Endothelial cell of umbilical vein (primary cell): ENCODE measurements around the gene TRDN. TPM values are rescaled to one million over a fixed set of nuclear protein-coding genes. Genes with fewer than 3 reads are reported as not detected.

ENCODE experiments used
- BruUV-seq: library from RNA; stranded (reverse); fragments of 400-500 nt; replicated peaks from 2 replicates; lab custom pipeline; 2021; lab: Mats Ljungman, UMichigan
- CTCF ChIA-PET: fragments of 300-600, 350-600 bp; sonication (Branson Sonifier 250); formaldehyde crosslinking; loops from one replicate; lab custom pipeline; 2021; ENCODE audit warnings: antibody characterized with exemption, inconsistent platforms; lab: Charles Lee
- POLR2A ChIA-PET: fragments of 300-600, 350-600 bp; sonication (Branson Sonifier 250); formaldehyde crosslinking; loops from one replicate; lab custom pipeline; 2021; ENCODE audit warnings: antibody characterized with exemption, inconsistent platforms; lab: Charles Lee
- DNase-seq: peaks from one replicate; pipeline ENCODE4 v3.0.0-alpha.2; 2011; ENCODE audit warnings: low read depth, low spot score
- FAIRE-seq: peaks from 2 replicates; lab custom pipeline; 2011; peaks lifted over from hg19 to GRCh38; lab: Jason Lieb, UNC
- H2AFZ ChIP-seq: 2 replicates; pipeline ENCODE4 v1.6.0; 2012; ENCODE audit warnings: low read depth, low read length, control low read depth, inconsistent platforms
- H3K27ac ChIP-seq: 2 replicates; pipeline ENCODE4 v1.5.1; 2011; ENCODE audit warnings: low read depth, mild to moderate bottlenecking, control low read depth, low read length, moderate library complexity; ENCODE audit not compliant: insufficient read depth
- H3K27me3 ChIP-seq, 2 experiments: 2 replicates each; pipeline versions ENCODE4 v1.6.0 to v1.6.1; 2011; ENCODE audit warnings: low read length in 2 of 2, mixed read lengths in 1 of 2; ENCODE audit not compliant: control insufficient read depth in 2 of 2, insufficient read depth in 2 of 2
- H3K36me3 ChIP-seq, 2 experiments: 2 replicates in 1 of 2; 3 replicates in 1 of 2; pipeline ENCODE4 v1.5.1; 2011; ENCODE audit warnings: low read length in 2 of 2, mild to moderate bottlenecking in 1 of 2, moderate library complexity in 1 of 2; ENCODE audit not compliant: control insufficient read depth in 2 of 2, insufficient read depth in 2 of 2; ENCODE audit errors: extremely low read depth in 1 of 2
- H3K4me1 ChIP-seq: 3 replicates; pipeline ENCODE4 v1.5.1; 2011; ENCODE audit warnings: mild to moderate bottlenecking, low read length; ENCODE audit not compliant: control insufficient read depth, insufficient read depth; ENCODE audit errors: extremely low read depth
- H3K4me2 ChIP-seq: 2 replicates; pipeline ENCODE4 v1.6.1; 2011; ENCODE audit warnings: low read length, control low read depth, mixed read lengths; ENCODE audit not compliant: insufficient read depth
- H3K4me3 ChIP-seq, 3 experiments: fragments of 200-600 bp in 1 of 3; sonication (generic), shearing (Covaris generic) in 1 of 3; replicated peaks in 1 of 3; 2 replicates each; pipeline ENCODE4 v1.5.1; 2011 to 2016; ENCODE audit warnings: control low read depth in 3 of 3, low read length in 3 of 3, mild to moderate bottlenecking in 2 of 3, inconsistent platforms in 1 of 3, low read depth in 1 of 3, moderate library complexity in 1 of 3; ENCODE audit not compliant: insufficient read depth in 1 of 3
- H3K79me2 ChIP-seq: 2 replicates; pipeline ENCODE4 v1.6.0; 2012; ENCODE audit warnings: low read length, inconsistent platforms; ENCODE audit not compliant: control insufficient read depth, insufficient read depth
- H3K9ac ChIP-seq: replicated peaks from 2 replicates; pipeline ENCODE3; 2011; ENCODE audit warnings: low read length, control low read depth; ENCODE audit not compliant: insufficient read depth; ENCODE audit errors: extremely low read depth
- H3K9me1 ChIP-seq: replicated peaks from 3 replicates; pipeline ENCODE4 v1.6.0; 2011; ENCODE audit warnings: mild to moderate bottlenecking, low read length; ENCODE audit not compliant: control insufficient read depth, insufficient read depth; ENCODE audit errors: extremely low read depth
- H3K9me3 ChIP-seq: replicated peaks from 2 replicates; pipeline ENCODE4 v1.5.1; 2012; ENCODE audit warnings: low read length, inconsistent platforms; ENCODE audit not compliant: control insufficient read depth, insufficient read depth
- H4K20me1 ChIP-seq: replicated peaks from 2 replicates; pipeline ENCODE3; 2011; ENCODE audit warnings: mild to moderate bottlenecking, low read length; ENCODE audit not compliant: control insufficient read depth, insufficient read depth; ENCODE audit errors: extremely low read depth
- EZH2 ChIP-seq: IDR thresholded peaks from 2 replicates; pipeline ENCODE4 v1.6.1; 2012; ENCODE audit warnings: borderline replicate concordance, low read depth, mild to moderate bottlenecking, moderate library complexity, low read length, inconsistent platforms; ENCODE audit not compliant: severe bottlenecking
- FOS ChIP-seq: IDR thresholded peaks from 2 replicates; pipeline ENCODE4 v1.6.1; 2011; ENCODE audit warnings: mild to moderate bottlenecking, low read length, moderate library complexity, borderline replicate concordance; ENCODE audit not compliant: insufficient read depth
- GATA2 ChIP-seq: IDR thresholded peaks from 2 replicates; pipeline ENCODE4 v1.7.0; 2011; ENCODE audit warnings: low read depth, mild to moderate bottlenecking, moderate library complexity, mixed read lengths, low read length; ENCODE audit not compliant: insufficient read length, insufficient read depth
- JUN ChIP-seq: IDR thresholded peaks from 2 replicates; pipeline ENCODE4 v1.6.1; 2011; ENCODE audit warnings: borderline replicate concordance, low read depth; ENCODE audit not compliant: insufficient read length, insufficient read depth
- MAX ChIP-seq: IDR thresholded peaks from 2 replicates; pipeline ENCODE4 v1.6.1; 2011; ENCODE audit not compliant: insufficient read depth, insufficient read length
- MYC ChIP-seq: IDR thresholded peaks from one replicate; pipeline ENCODE4 v1.6.1; 2011; ENCODE audit warnings: mild to moderate bottlenecking, low read depth, low read length
- POLR2A ChIP-seq: IDR thresholded peaks from 2 replicates; pipeline ENCODE4 v1.6.1; 2012; ENCODE audit warnings: low read depth, mild to moderate bottlenecking, control low read depth, low read length
- POLR2AphosphoS5 ChIP-seq: IDR thresholded peaks from 2 replicates; pipeline ENCODE4 v1.6.1; 2012; ENCODE audit warnings: low read depth, mild to moderate bottlenecking, control low read depth, low read length, moderate library complexity; ENCODE audit not compliant: insufficient read depth
- dilution Hi-C: fragments of 300-500 bp; cut with MboI; formaldehyde crosslinking; loops from one replicate; pipeline ENCODE4 v1.15.0; 2019; ENCODE audit warnings: low sequenced_read_pairs; ENCODE audit not compliant: extremely low pct_ligation_motif_present
- intact Hi-C: fragments of 100-400 bp; cut with micrococcal nuclease; formaldehyde crosslinking; loops from one replicate; pipeline ENCODE4 v1.10.0; 2022
- polyA plus RNA-seq, 4 experiments: library from polyadenylated mRNA; depleted of rRNA in 3 of 4; stranded (reverse) in 3 of 4; unstranded in 1 of 4; fragments of >200 nt; gene quantifications; 2 replicates each; pipeline versions ENCODE4 v1.2.1 to v1.2.3, GENCODE V29; 2011 to 2012; ENCODE audit warnings: missing spikeins in 1 of 4
- total RNA-seq: library from RNA; stranded (reverse); gene quantifications from 2 replicates; pipeline ENCODE4 v1.2.3, GENCODE V29; 2021
- TF ChIP-seq, protein P1 (sequence below), 2 donors: IDR thresholded peaks; 1 replicate in 1 of 2; 2 replicates in 1 of 2; pipeline ENCODE4 v1.5.1; 2011; ENCODE audit warnings: low read length in 2 of 2, mild to moderate bottlenecking in 2 of 2, moderate library complexity in 2 of 2, control low read depth in 1 of 2, inconsistent platforms in 1 of 2, low read depth in 1 of 2; ENCODE audit not compliant: insufficient read depth in 1 of 2; ENCODE audit errors: extremely low read depth in 1 of 2

The TRDN gene
- total and polyA plus RNA-seq, 2 donors (not counting 3 experiments of a cell fraction or from before 2014, with no cell fraction given): not detected

- no TSS peak for BruUV-seq
- intact Hi-C loops (no loop called here), dilution Hi-C loops (no loop called here)
- DNase-seq: no peak
- Histone ChIP-seq H2AFZ (no peak overlapping the region), H3K4me3 (no peak overlapping the region), H3K4me2 (no peak overlapping the region), H3K9ac (no peak overlapping the region), H3K79me2 (no peaks in the 10 kb centered on the region), H3K9me3 (no peaks in the 10 kb centered on the region), H3K36me3 (no peaks in the 10 kb centered on the region), H3K4me1 (no peaks in the 10 kb centered on the region), H3K9me1 (no peaks in the 10 kb centered on the region), H4K20me1 (no peaks in the 10 kb centered on the region), H3K27ac (no peak overlapping the region), H3K27me3 (no peaks in the 10 kb centered on the region)
- TF ChIP-seq EZH2: no peak
- TF ChIP-seq POLR2AphosphoS5: no peak
- TF ChIP-seq POLR2A: no peak
- no peak for TF ChIP-seq MYC
- TF ChIP-seq JUN: no peak
- TF ChIP-seq, protein P1, sequence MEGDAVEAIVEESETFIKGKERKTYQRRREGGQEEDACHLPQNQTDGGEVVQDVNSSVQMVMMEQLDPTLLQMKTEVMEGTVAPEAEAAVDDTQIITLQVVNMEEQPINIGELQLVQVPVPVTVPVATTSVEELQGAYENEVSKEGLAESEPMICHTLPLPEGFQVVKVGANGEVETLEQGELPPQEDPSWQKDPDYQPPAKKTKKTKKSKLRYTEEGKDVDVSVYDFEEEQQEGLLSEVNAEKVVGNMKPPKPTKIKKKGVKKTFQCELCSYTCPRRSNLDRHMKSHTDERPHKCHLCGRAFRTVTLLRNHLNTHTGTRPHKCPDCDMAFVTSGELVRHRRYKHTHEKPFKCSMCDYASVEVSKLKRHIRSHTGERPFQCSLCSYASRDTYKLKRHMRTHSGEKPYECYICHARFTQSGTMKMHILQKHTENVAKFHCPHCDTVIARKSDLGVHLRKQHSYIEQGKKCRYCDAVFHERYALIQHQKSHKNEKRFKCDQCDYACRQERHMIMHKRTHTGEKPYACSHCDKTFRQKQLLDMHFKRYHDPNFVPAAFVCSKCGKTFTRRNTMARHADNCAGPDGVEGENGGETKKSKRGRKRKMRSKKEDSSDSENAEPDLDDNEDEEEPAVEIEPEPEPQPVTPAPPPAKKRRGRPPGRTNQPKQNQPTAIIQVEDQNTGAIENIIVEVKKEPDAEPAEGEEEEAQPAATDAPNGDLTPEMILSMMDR (IDR thresholded peaks at IDR 0.05; ENCODE audit: extremely low read depth in 1 of 2, insufficient read depth in 1 of 2, low read depth in 1 of 2, low read length in 2 of 2): no peak
- TF ChIP-seq FOS: no peak
- no peak for TF ChIP-seq MAX
- TF ChIP-seq GATA2: no peak
- POLR2A ChIA-PET: no interaction called here
- CTCF ChIA-PET: interaction anchor here (1.4 to 1.7 kb wide), 2 partner anchors 41 to 257 kb away, joined by 3 to 4 read pairs; no protein-coding TSS in a partner anchor
- no peak for FAIRE-seq
These were observed 178.5 kb downstream of the TRDN start for GRCh38 chr6:123458218-123458617.
